OCI-LY3 (cell line): Measurements from ENCODE around the gene TANGO6.

Experiments
- H2AFZ ChIP-seq: fragments of 200-600, 300-600 bp; shearing (Covaris generic); 2 replicates; pipeline ENCODE4 v1.6.0; 2014; ENCODE audit warnings: antibody characterized with exemption, low read depth, low read length
- H3K27ac ChIP-seq: fragments of 200-600, 300-600 bp; sonication (generic); 2 replicates; pipeline ENCODE4 v1.5.1; 2014; ENCODE audit warnings: mild to moderate bottlenecking, low read length, moderate library complexity, mixed read lengths
- H3K27me3 ChIP-seq: fragments of 200-600, 300-600 bp; sonication (generic); 2 replicates; pipeline ENCODE4 v1.6.1; 2014; ENCODE audit warnings: low read depth, low read length, mixed read lengths
- H3K36me3 ChIP-seq: fragments of 200-600, 300-600 bp; sonication (generic); replicated peaks from 2 replicates; pipeline ENCODE3; 2014; ENCODE audit warnings: low read depth, low read length, mixed read lengths
- H3K4me1 ChIP-seq: fragments of 300-600, 200-600 bp; sonication (generic); 2 replicates; pipeline ENCODE4 v1.6.1; 2014; ENCODE audit warnings: low read length, mixed read lengths
- H3K4me2 ChIP-seq: fragments of 200-600, 300-600 bp; sonication (generic); 2 replicates; pipeline ENCODE4 v1.6.1; 2014; ENCODE audit warnings: low read length, mixed read lengths
- H3K4me3 ChIP-seq: fragments of 300-600, 200-600 bp; sonication (generic); 2 replicates; pipeline ENCODE4 v1.5.1; 2014; ENCODE audit warnings: antibody characterized with exemption, mild to moderate bottlenecking, low read length, moderate library complexity
- H3K79me2 ChIP-seq: fragments of 300-600, 200-600 bp; shearing (Covaris generic); 2 replicates; pipeline ENCODE4 v1.6.1; 2014; ENCODE audit warnings: mild to moderate bottlenecking, low read length, mixed read lengths
- H3K9ac ChIP-seq: fragments of 300-600, 200-600 bp; shearing (Covaris generic); 2 replicates; pipeline ENCODE4 v1.6.0; 2014; ENCODE audit warnings: mild to moderate bottlenecking, low read length, moderate library complexity
- H3K9me3 ChIP-seq: fragments of 200-600, 300-600 bp; shearing (Covaris generic); 2 replicates; pipeline ENCODE4 v1.6.1; 2014; ENCODE audit warnings: low read length, mixed read lengths; ENCODE audit not compliant: insufficient read depth
- H4K20me1 ChIP-seq: fragments of 200-600, 300-600 bp; sonication (generic); 2 replicates; pipeline ENCODE4 v1.6.1; 2016; ENCODE audit warnings: low read length, mixed read lengths; ENCODE audit not compliant: insufficient read depth
- EZH2phosphoT487 ChIP-seq: fragments of 200-600 bp; shearing (Covaris generic); IDR thresholded peaks from 2 replicates; pipeline ENCODE4 v1.6.1; 2018; ENCODE audit warnings: antibody characterized with exemption, mixed run types, low read depth
- TF ChIP-seq, protein P1 (sequence below): fragments of 200-600, 300-600 bp; sonication (generic); IDR thresholded peaks from 2 replicates; pipeline ENCODE4 v1.5.1; 2014; ENCODE audit warnings: antibody characterized with exemption, low read length, low read depth

The TANGO6 gene

DNA sequence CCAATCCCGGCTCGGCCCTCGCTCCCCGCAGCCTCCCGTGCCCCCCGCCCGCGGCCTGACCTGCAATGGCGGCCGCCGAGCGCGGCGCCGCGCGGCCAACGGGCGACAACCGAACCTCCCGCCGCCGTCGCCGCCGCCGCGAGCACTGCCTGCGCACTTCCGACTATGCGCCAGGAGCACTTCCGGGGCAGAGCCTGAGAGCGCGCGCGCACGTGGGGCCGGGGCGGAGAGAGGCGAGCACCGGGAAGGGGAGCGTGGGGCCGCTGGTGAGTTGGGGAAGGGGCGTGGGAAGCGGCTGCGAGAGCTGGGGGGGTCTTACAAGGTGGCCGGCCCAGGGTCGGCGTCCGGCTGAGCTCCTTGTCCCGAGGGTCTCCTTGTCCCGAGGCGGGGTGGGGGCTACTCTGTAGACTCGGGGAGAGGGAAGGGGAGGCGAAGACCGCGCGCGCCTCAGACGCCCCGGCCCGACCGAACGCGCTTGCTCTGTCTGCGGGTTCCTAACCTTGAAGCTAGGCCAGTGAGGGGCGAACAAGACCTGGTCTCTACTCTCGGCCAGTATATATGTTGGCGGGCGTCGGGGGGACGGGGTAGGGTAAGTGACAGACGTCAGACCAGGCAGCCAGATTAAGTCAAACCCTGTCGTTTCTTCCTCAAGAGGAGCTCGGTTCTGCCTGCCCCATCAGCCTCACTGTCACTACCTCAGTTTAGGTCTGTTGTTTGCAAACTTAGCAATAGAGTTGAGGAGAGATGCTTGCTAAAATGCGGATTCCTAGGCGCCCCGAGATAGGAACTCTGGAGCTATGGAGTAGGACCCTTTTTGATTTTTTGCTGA lies 289.3 kb downstream of the TANGO6 start, which contains the start of the genes CHTF8 and UTP4:
Gene CHTF8, minus strand, starts transcription at position 165 of the 829 bp plus-strand sequence. CDS start 11,130 bp downstream, outside the sequence.
Gene UTP4, plus strand, starts transcription at position 226 of the 829 bp plus-strand sequence. CDS start 811 bp downstream, outside the sequence.
- H3K36me3 ChIP-seq, result peaks cover 34% of the 10 kb centered on the region
- H3K4me3 ChIP-seq, result peak within 1 kb of the TSS; percentile 94
- H2AFZ ChIP-seq, result peak within 1 kb of the TSS; percentile 22; the same call in 1 of the 2 replicates
- peaks cover 96% of the 10 kb centered on the region for H3K79me2 ChIP-seq
- no peaks in the 10 kb centered on the region for H3K9me3 ChIP-seq
- H3K27me3 ChIP-seq, result no peaks in the 10 kb centered on the region
- peak within 1 kb of the TSS; percentile 91 for H3K4me2 ChIP-seq
- peaks cover 18% of the 10 kb centered on the region for H3K4me1 ChIP-seq
- TF ChIP-seq, protein P1, sequence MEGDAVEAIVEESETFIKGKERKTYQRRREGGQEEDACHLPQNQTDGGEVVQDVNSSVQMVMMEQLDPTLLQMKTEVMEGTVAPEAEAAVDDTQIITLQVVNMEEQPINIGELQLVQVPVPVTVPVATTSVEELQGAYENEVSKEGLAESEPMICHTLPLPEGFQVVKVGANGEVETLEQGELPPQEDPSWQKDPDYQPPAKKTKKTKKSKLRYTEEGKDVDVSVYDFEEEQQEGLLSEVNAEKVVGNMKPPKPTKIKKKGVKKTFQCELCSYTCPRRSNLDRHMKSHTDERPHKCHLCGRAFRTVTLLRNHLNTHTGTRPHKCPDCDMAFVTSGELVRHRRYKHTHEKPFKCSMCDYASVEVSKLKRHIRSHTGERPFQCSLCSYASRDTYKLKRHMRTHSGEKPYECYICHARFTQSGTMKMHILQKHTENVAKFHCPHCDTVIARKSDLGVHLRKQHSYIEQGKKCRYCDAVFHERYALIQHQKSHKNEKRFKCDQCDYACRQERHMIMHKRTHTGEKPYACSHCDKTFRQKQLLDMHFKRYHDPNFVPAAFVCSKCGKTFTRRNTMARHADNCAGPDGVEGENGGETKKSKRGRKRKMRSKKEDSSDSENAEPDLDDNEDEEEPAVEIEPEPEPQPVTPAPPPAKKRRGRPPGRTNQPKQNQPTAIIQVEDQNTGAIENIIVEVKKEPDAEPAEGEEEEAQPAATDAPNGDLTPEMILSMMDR, result no peak
- no peak for TF ChIP-seq EZH2phosphoT487
- H3K9ac ChIP-seq, result peak within 1 kb of the TSS; percentile 97
- H4K20me1 ChIP-seq, result peaks cover 23% of the 10 kb centered on the region
- H3K27ac ChIP-seq, result peak within 1 kb of the TSS; percentile 78

DNA sequence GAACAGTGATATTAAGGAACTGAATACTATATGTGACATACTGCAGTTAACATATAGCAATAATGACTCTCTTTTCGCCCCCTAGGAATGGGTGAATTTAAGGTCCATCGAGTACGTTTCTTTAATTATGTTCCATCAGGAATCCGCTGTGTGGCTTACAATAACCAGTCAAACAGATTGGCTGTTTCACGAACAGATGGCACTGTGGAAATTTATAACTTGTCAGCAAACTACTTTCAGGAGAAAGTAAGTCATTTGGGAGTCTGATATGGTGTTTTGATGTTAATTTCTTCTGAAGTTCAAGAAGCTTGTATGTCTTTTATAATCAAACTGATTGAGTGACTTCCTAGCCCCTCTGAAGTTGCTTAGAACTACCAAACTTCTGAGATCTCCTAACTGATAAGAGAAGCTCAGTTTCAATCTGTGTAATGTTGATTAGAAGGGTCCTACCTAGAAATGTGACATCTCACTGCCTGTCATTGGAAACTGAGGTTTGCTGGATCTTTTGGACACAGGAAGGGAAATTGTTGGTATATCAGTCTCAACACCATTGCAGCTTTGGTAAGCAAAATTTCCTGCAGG lies 290.1 kb downstream of the TANGO6 start:
- Histone ChIP-seq H3K9me3 (no peaks in the 10 kb centered on the region), H3K9ac (peak overlapping the region; percentile 97), H4K20me1 (peaks cover 23% of the 10 kb centered on the region), H3K36me3 (peaks cover 40% of the 10 kb centered on the region), H3K27me3 (no peaks in the 10 kb centered on the region), H3K4me3 (peak overlapping the region; percentile 94), H2AFZ (no peak overlapping the region), H3K27ac (no peak overlapping the region), H3K79me2 (peaks cover 96% of the 10 kb centered on the region), H3K4me1 (peaks cover 18% of the 10 kb centered on the region), H3K4me2 (peak overlapping the region; percentile 91)
- TF ChIP-seq EZH2phosphoT487, result no peak
- TF ChIP-seq, protein P1, result no peak
